ENCODE measurements around the gene FAM199X. TPM values are rescaled to one million over a fixed set of nuclear protein-coding genes. Genes with fewer than 3 reads are reported as not detected.

FAM199X gene
- total and polyA plus RNA-seq, 2 of the 8 experiments (the other 6 are each of a cell fraction or from before 2014, with no cell fraction given): 3.1 to 14.9 TPM

DNA sequence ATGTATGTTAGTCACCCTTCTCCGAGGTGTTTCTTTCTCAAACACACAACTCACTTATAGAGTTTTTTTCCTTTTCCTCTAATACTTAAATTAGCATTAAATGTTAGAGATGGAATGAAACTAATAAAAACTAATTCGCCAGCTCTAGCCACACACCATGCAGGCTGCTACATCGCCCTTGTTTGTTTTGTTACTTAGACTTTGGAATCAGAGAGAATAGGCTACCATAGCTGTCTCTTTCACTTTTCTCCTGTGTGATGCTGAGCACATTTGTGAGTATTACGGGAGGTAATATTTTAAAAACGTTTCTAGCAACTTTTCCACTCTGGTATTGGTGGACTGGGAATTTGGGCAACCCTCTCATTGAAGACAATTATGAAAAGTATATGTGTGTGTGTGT is 44.9 kb downstream of the FAM199X start (continued):
- TF ChIP-seq, protein P1, sequence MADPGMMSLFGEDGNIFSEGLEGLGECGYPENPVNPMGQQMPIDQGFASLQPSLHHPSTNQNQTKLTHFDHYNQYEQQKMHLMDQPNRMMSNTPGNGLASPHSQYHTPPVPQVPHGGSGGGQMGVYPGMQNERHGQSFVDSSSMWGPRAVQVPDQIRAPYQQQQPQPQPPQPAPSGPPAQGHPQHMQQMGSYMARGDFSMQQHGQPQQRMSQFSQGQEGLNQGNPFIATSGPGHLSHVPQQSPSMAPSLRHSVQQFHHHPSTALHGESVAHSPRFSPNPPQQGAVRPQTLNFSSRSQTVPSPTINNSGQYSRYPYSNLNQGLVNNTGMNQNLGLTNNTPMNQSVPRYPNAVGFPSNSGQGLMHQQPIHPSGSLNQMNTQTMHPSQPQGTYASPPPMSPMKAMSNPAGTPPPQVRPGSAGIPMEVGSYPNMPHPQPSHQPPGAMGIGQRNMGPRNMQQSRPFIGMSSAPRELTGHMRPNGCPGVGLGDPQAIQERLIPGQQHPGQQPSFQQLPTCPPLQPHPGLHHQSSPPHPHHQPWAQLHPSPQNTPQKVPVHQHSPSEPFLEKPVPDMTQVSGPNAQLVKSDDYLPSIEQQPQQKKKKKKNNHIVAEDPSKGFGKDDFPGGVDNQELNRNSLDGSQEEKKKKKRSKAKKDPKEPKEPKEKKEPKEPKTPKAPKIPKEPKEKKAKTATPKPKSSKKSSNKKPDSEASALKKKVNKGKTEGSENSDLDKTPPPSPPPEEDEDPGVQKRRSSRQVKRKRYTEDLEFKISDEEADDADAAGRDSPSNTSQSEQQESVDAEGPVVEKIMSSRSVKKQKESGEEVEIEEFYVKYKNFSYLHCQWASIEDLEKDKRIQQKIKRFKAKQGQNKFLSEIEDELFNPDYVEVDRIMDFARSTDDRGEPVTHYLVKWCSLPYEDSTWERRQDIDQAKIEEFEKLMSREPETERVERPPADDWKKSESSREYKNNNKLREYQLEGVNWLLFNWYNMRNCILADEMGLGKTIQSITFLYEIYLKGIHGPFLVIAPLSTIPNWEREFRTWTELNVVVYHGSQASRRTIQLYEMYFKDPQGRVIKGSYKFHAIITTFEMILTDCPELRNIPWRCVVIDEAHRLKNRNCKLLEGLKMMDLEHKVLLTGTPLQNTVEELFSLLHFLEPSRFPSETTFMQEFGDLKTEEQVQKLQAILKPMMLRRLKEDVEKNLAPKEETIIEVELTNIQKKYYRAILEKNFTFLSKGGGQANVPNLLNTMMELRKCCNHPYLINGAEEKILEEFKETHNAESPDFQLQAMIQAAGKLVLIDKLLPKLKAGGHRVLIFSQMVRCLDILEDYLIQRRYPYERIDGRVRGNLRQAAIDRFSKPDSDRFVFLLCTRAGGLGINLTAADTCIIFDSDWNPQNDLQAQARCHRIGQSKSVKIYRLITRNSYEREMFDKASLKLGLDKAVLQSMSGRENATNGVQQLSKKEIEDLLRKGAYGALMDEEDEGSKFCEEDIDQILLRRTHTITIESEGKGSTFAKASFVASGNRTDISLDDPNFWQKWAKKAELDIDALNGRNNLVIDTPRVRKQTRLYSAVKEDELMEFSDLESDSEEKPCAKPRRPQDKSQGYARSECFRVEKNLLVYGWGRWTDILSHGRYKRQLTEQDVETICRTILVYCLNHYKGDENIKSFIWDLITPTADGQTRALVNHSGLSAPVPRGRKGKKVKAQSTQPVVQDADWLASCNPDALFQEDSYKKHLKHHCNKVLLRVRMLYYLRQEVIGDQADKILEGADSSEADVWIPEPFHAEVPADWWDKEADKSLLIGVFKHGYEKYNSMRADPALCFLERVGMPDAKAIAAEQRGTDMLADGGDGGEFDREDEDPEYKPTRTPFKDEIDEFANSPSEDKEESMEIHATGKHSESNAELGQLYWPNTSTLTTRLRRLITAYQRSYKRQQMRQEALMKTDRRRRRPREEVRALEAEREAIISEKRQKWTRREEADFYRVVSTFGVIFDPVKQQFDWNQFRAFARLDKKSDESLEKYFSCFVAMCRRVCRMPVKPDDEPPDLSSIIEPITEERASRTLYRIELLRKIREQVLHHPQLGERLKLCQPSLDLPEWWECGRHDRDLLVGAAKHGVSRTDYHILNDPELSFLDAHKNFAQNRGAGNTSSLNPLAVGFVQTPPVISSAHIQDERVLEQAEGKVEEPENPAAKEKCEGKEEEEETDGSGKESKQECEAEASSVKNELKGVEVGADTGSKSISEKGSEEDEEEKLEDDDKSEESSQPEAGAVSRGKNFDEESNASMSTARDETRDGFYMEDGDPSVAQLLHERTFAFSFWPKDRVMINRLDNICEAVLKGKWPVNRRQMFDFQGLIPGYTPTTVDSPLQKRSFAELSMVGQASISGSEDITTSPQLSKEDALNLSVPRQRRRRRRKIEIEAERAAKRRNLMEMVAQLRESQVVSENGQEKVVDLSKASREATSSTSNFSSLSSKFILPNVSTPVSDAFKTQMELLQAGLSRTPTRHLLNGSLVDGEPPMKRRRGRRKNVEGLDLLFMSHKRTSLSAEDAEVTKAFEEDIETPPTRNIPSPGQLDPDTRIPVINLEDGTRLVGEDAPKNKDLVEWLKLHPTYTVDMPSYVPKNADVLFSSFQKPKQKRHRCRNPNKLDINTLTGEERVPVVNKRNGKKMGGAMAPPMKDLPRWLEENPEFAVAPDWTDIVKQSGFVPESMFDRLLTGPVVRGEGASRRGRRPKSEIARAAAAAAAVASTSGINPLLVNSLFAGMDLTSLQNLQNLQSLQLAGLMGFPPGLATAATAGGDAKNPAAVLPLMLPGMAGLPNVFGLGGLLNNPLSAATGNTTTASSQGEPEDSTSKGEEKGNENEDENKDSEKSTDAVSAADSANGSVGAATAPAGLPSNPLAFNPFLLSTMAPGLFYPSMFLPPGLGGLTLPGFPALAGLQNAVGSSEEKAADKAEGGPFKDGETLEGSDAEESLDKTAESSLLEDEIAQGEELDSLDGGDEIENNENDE (IDR thresholded peaks at IDR 0.05; ENCODE audit: insufficient replicate concordance, low read length): no peak
- no peak for TF ChIP-seq SIN3A (conservative IDR thresholded peaks at IDR 0.05 in 1 of 2, IDR thresholded peaks at IDR 0.05 in 1 of 2; ENCODE audit: low read depth in 1 of 2, low read length in 2 of 2)
- no peak for TF ChIP-seq SIX5 (IDR thresholded peaks at IDR 0.05; ENCODE audit: low read depth, low read length)
- no peak for TF ChIP-seq EGR1 (IDR thresholded peaks at IDR 0.05; ENCODE audit: borderline replicate concordance, low read depth, low read length)
- TF ChIP-seq CBX5 (IDR thresholded peaks at IDR 0.05; ENCODE audit: low read depth, low read length): no peak
- TF ChIP-seq CBX8 (IDR thresholded peaks at IDR 0.05; ENCODE audit: borderline replicate concordance, low read depth, low read length): no peak
- TF ChIP-seq, protein P2, sequence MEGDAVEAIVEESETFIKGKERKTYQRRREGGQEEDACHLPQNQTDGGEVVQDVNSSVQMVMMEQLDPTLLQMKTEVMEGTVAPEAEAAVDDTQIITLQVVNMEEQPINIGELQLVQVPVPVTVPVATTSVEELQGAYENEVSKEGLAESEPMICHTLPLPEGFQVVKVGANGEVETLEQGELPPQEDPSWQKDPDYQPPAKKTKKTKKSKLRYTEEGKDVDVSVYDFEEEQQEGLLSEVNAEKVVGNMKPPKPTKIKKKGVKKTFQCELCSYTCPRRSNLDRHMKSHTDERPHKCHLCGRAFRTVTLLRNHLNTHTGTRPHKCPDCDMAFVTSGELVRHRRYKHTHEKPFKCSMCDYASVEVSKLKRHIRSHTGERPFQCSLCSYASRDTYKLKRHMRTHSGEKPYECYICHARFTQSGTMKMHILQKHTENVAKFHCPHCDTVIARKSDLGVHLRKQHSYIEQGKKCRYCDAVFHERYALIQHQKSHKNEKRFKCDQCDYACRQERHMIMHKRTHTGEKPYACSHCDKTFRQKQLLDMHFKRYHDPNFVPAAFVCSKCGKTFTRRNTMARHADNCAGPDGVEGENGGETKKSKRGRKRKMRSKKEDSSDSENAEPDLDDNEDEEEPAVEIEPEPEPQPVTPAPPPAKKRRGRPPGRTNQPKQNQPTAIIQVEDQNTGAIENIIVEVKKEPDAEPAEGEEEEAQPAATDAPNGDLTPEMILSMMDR (IDR thresholded peaks at IDR 0.05; ENCODE audit: control extremely low read depth in 1 of 3, insufficient read depth in 1 of 3, low read depth in 1 of 3, low read length in 3 of 3): no peak
- TF ChIP-seq ASH2L (IDR thresholded peaks at IDR 0.05; ENCODE audit: low read length): no peak
- TF ChIP-seq TEAD4 (IDR thresholded peaks at IDR 0.05; ENCODE audit: low read depth, low read length): no peak
- no peak for TF ChIP-seq SP1 (IDR thresholded peaks at IDR 0.05; ENCODE audit: low read depth, low read length)

Measured in H1 (cell line).